GM12873 (cell line): ENCODE measurements around the gene OGDHL.

Source experiments
- CTCF ChIP-seq: IDR thresholded peaks from 2 replicates; pipeline ENCODE4 v1.5.1; 2012; ENCODE audit warnings: low read depth, mild to moderate bottlenecking, moderate library complexity, low read length, control low read depth; ENCODE audit not compliant: insufficient read depth; ENCODE audit errors: missing control alignments

OGDHL gene

GRCh38 chr10:49761789-49762565 lies at the start of gene OGDHL:
Gene OGDHL, minus strand, starts transcription at chr10:49762323. Its CDS starts 3,731 bp downstream, at chr10:49758592.
- TF ChIP-seq CTCF: no peak

GRCh38 chr10:49803988-49804387 lies 41.9 kb upstream of the OGDHL start:
- TF ChIP-seq CTCF: no peak

- TF ChIP-seq CTCF: no peak
Measured at GRCh38 chr10:49798275-49798674, 36.2 kb upstream of the OGDHL start.

- no peak for TF ChIP-seq CTCF
Measured at GRCh38 chr10:49791100-49791499, 29.0 kb upstream of the OGDHL start.

- TF ChIP-seq CTCF: no peak
Measured at GRCh38 chr10:49784681-49785080, 22.6 kb upstream of the OGDHL start.

GRCh38 chr10:49783645-49784044 lies 21.5 kb upstream of the OGDHL start:
- TF ChIP-seq CTCF: no peak

GRCh38 chr10:49781247-49781646 lies 19.1 kb upstream of the OGDHL start:
- no peak for TF ChIP-seq CTCF
